Kasumi-1 (cell line): Measurements from ENCODE around the gene CTNND2.

Experiments
- DNase-seq, 2 experiments: peaks; one replicate each; lab custom pipeline; 2025; lab: John Stamatoyannopoulos, UW

Gene CTNND2

GRCh38 chr5:11904265-11904906, at the start of gene CTNND2:
CTNND2 (minus strand) TSS chr5:11904446; CDS start chr5:11903853, 593 bp downstream.
- no peak for DNase-seq

GRCh38 chr5:11946317-11946716, 42.1 kb upstream of the CTNND2 start:
- DNase-seq = no peak

GRCh38 chr5:11941566-11941965, 37.3 kb upstream of the CTNND2 start:
- no peak for DNase-seq

- no peak for DNase-seq
Measured at GRCh38 chr5:11931638-11932037, 27.4 kb upstream of the CTNND2 start.

GRCh38 chr5:11928909-11929308, 24.7 kb upstream of the CTNND2 start:
- DNase-seq = no peak

GRCh38 chr5:11925701-11926100, 21.5 kb upstream of the CTNND2 start:
- DNase-seq = no peak

GRCh38 chr5:11922394-11922793, 18.1 kb upstream of the CTNND2 start:
- no peak for DNase-seq

GRCh38 chr5:11918463-11919045, 14.3 kb upstream of the CTNND2 start:
- no peak for DNase-seq

- no peak for DNase-seq
Measured at GRCh38 chr5:11909471-11909870, 5.2 kb upstream of the CTNND2 start.

- no peak for DNase-seq
Measured at GRCh38 chr5:11906497-11906896, 2.3 kb upstream of the CTNND2 start.

GRCh38 chr5:11905206-11905605, 960 bp upstream of the CTNND2 start:
- no peak for DNase-seq

GRCh38 chr5:11903614-11904264, 507 bp downstream of the CTNND2 start:
- DNase-seq = no peak

- DNase-seq = no peak
Measured at GRCh38 chr5:11903121-11903613, 1.1 kb downstream of the CTNND2 start.

- DNase-seq = no peak
Measured at GRCh38 chr5:11902201-11902619, 2.0 kb downstream of the CTNND2 start.

GRCh38 chr5:11898787-11899186, 5.5 kb downstream of the CTNND2 start:
- DNase-seq = no peak

- DNase-seq = no peak
Measured at GRCh38 chr5:11897781-11898180, 6.5 kb downstream of the CTNND2 start.

GRCh38 chr5:11894992-11895391, 9.3 kb downstream of the CTNND2 start:
- no peak for DNase-seq

GRCh38 chr5:11892832-11893231, 11.4 kb downstream of the CTNND2 start:
- no peak for DNase-seq

GRCh38 chr5:11890777-11891176, 13.5 kb downstream of the CTNND2 start:
- DNase-seq = no peak

GRCh38 chr5:11888221-11888620, 16.0 kb downstream of the CTNND2 start:
- no peak for DNase-seq

- no peak for DNase-seq
Measured at GRCh38 chr5:11878814-11879213, 25.4 kb downstream of the CTNND2 start.

- no peak for DNase-seq
Measured at GRCh38 chr5:11873587-11873986, 30.7 kb downstream of the CTNND2 start.

- no peak for DNase-seq
Measured at GRCh38 chr5:11869203-11869602, 35.0 kb downstream of the CTNND2 start.
